Measurements from ENCODE around the gene PARP12. TPM values are rescaled to one million over a fixed set of nuclear protein-coding genes. Genes with fewer than 3 reads are reported as not detected.

The PARP12 gene
- total and polyA plus RNA-seq, 10 donors = 26.9 to 101 (median 67.2) TPM

DNA sequence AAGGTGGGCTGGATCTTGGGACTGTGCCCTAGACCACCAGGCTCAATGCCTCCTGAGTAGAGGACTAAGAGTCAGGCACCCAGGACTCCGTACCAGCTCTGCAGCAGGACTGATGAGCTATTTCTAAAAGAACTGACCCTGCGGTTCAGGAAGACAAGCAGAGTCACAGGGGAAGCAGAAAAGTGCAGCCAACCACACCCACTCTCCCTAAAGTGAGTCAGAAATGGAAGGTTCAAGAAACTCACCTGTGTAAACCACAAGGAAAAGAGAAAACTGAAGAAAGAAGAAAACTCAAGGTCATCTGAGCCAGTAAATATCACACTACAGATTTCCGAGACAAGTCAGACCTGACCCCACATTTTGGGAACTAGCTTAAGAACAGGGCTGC is 2.5 kb downstream of the PARP12 start:
- peaks cover 0 to 28% (median 10%) of the 10 kb centered on the region in 6 donors for H3K36me3 ChIP-seq
- intact Hi-C loops (cut with DNase I; ENCODE audit: low total_unique reads) = no loop called here
- H3K9me3 ChIP-seq = no peaks in the 10 kb centered on the region
- H3K27ac ChIP-seq = peak overlapping the region in 6 of 8 donors; percentile 38 to 98 (median 94)
- WGBS, 5 donors = 72 to 93% (median 82%) methylated on average over 3 of the region's 3 CpGs
- H3K4me3 ChIP-seq = peak overlapping the region in 1 of 8 donors; percentile 88
- DNase-seq = no peak
- H3K27me3 ChIP-seq (replicated peaks in 1 of 7) = no peaks in the 10 kb centered on the region
- TF ChIP-seq POLR2AphosphoS5 (IDR thresholded peaks at IDR 0.05) (no peak), POLR2A (IDR thresholded peaks at IDR 0.05) (no peak)
- TF ChIP-seq, protein P1, sequence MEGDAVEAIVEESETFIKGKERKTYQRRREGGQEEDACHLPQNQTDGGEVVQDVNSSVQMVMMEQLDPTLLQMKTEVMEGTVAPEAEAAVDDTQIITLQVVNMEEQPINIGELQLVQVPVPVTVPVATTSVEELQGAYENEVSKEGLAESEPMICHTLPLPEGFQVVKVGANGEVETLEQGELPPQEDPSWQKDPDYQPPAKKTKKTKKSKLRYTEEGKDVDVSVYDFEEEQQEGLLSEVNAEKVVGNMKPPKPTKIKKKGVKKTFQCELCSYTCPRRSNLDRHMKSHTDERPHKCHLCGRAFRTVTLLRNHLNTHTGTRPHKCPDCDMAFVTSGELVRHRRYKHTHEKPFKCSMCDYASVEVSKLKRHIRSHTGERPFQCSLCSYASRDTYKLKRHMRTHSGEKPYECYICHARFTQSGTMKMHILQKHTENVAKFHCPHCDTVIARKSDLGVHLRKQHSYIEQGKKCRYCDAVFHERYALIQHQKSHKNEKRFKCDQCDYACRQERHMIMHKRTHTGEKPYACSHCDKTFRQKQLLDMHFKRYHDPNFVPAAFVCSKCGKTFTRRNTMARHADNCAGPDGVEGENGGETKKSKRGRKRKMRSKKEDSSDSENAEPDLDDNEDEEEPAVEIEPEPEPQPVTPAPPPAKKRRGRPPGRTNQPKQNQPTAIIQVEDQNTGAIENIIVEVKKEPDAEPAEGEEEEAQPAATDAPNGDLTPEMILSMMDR (IDR thresholded peaks at IDR 0.05 in 8 of 11, conservative IDR thresholded peaks at IDR 0.05 in 3 of 11) = no peak
- peaks cover 27 to 79% (median 40%) of the 10 kb centered on the region in 6 donors for H3K4me1 ChIP-seq

DNA sequence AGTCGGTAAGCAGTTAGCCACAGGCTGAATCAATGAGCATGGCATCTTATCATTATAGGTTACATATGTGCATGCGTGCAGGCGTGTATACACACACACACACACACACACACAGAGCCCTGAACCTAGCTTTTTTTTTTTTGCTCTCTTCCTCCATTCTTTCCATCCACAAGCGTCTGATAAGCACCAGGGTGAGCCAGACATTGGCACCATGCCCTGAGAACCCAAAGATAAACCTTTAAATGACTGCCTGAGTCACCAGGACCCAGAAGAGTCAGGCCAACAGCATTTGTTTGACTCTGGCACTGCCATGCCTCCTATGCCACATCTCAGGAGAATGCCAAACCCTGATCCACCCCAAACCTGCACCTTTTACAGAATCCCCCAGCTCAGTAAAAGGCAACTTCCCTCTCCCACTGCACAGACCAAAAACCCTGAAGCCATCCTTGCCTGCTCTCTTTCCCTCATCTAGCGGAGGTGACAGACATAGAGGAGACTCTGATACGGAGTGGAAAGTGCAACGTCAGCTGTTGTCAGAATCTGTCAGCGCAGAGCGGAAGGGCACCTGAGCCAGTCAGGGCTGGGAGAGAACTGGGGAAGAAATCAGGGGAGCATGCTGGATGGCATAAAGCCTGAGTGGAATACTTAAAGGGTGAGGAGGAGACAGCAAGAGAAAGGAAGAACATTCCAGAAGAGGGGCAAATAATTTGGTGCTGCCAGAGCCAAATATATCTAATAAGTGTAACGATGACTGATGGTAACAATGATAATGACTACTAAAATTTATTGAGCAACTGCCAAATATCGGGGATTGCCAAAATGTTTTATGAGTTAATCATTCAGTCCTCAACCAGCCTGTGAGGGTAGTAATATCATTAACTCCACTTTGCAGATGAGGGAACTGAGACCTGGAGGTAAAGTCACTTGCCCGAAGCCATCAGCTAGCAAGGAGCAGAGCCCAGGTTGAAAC is 3.2 kb downstream of the PARP12 start:
- peak overlapping the region in 6 of 8 donors; percentile 38 to 98 (median 94) for H3K27ac ChIP-seq
- peaks cover 27 to 86% (median 45%) of the 10 kb centered on the region in 6 donors for H3K4me1 ChIP-seq
- no peak overlapping the region for H3K4me3 ChIP-seq
- intact Hi-C loops (cut with DNase I; ENCODE audit: low total_unique reads) = no loop called here
- 75 to 87% (median 82%) methylated on average over 12 of the region's 12 CpGs for WGBS, 5 donors
- H3K36me3 ChIP-seq = peaks cover 0 to 35% (median 10%) of the 10 kb centered on the region in 6 donors
- no peaks in the 10 kb centered on the region for H3K27me3 ChIP-seq (replicated peaks in 1 of 7)
- TF ChIP-seq, protein P1 (IDR thresholded peaks at IDR 0.05 in 8 of 11, conservative IDR thresholded peaks at IDR 0.05 in 3 of 11) = no peak
- TF ChIP-seq POLR2A (IDR thresholded peaks at IDR 0.05) = no peak
- TF ChIP-seq POLR2AphosphoS5 (IDR thresholded peaks at IDR 0.05) = no peak
- no peak for DNase-seq
- no peaks in the 10 kb centered on the region for H3K9me3 ChIP-seq

DNA sequence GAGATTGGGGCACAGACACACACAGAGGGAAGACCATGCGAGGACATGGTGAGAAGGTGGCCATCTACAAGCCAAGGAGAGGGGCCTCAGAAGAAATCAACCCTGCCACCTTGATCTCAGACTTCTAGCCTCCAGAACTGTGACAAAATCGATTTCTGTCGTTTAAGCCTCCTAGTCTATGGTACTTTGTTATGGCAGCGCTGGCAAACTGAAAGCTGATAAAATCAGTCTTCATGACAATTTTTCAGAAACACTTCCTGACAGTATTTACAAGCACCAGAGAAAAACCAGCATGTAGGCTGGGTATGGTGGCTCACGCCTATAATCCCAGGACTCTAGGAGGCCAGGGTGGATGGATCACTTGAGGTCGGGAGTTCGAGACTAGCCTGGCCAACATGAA is 4.2 kb downstream of the PARP12 start:
- H3K4me1 ChIP-seq = peaks cover 32 to 92% (median 54%) of the 10 kb centered on the region in 6 donors
- 72 to 81% (median 75%) methylated on average over 7 of the region's 7 CpGs for WGBS, 5 donors
- H3K36me3 ChIP-seq = peaks cover 0 to 46% (median 10%) of the 10 kb centered on the region in 6 donors
- no peaks in the 10 kb centered on the region for H3K27me3 ChIP-seq (replicated peaks in 1 of 7)
- no peak overlapping the region for H3K27ac ChIP-seq
- no peaks in the 10 kb centered on the region for H3K9me3 ChIP-seq
- TF ChIP-seq POLR2AphosphoS5 (IDR thresholded peaks at IDR 0.05) (no peak), POLR2A (IDR thresholded peaks at IDR 0.05) (no peak)
- TF ChIP-seq, protein P1 (IDR thresholded peaks at IDR 0.05 in 8 of 11, conservative IDR thresholded peaks at IDR 0.05 in 3 of 11) = no peak
- no peak overlapping the region for H3K4me3 ChIP-seq
- DNase-seq = no peak
- intact Hi-C loops (cut with DNase I; ENCODE audit: low total_unique reads) = no loop called here

DNA sequence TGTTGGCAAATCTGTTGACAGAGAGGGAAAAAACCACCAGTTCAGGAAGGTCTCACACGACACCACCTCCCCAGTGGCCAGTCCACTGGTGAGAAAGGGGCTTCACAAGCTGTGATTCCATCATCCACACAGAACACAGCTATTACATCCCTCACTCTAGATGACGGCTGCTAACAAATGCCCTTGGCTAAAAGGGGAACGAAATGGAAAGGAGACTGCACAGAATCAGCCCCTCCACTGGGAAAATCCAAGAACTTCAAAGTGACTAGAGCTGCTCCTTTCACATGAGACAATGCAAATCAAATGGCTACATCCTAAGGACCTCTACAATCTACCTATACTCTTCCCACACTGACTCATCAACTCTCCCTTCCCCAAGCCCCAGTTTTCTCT is 5.6 kb downstream of the PARP12 start:
- TF ChIP-seq, protein P1 (IDR thresholded peaks at IDR 0.05 in 8 of 11, conservative IDR thresholded peaks at IDR 0.05 in 3 of 11) = no peak
- no peak for TF ChIP-seq POLR2A (IDR thresholded peaks at IDR 0.05)
- TF ChIP-seq POLR2AphosphoS5 (IDR thresholded peaks at IDR 0.05) = no peak
- no peak overlapping the region for H3K4me3 ChIP-seq
- peaks cover 0 to 59% (median 10%) of the 10 kb centered on the region in 6 donors for H3K36me3 ChIP-seq
- no peaks in the 10 kb centered on the region for H3K9me3 ChIP-seq
- H3K4me1 ChIP-seq = peaks cover 32 to 100% (median 51%) of the 10 kb centered on the region in 6 donors
- no peak for DNase-seq
- peak overlapping the region in 1 of 8 donors; percentile 26 for H3K27ac ChIP-seq
- intact Hi-C loops (cut with DNase I; ENCODE audit: low total_unique reads) = no loop called here
- no peaks in the 10 kb centered on the region for H3K27me3 ChIP-seq (replicated peaks in 1 of 7)
- 88 to 98% (median 95%) methylated on average over 3 of the region's 3 CpGs for WGBS, 5 donors
